K562 (cell line): ENCODE data around the gene ADAM30. TPM values are rescaled to one million over a fixed set of nuclear protein-coding genes. Genes with fewer than 3 reads are reported as not detected.

Source experiments
- BHLHE40 ChIP-seq: IDR thresholded peaks from 2 replicates; pipeline ENCODE4 v1.6.1; 2011; ENCODE audit warnings: low read length, improper control_type of control experiment
- CEBPB ChIP-seq: fragments of 450-650 bp; IDR thresholded peaks from 2 replicates; pipeline ENCODE4 v1.6.1; 2016; ENCODE audit warnings: missing genetic modification characterization, missing compliant biosample characterization
- CEBPG ChIP-seq, 3 experiments: fragments of 200-800 bp in 1 of 3; sonication (Bioruptor generic) in 1 of 3; sonication (generic) in 1 of 3; formaldehyde crosslinking in 1 of 3; IDR thresholded peaks in 2 of 3; conservative IDR thresholded peaks in 1 of 3; 2 replicates each; pipeline versions ENCODE4 v1.6.1 to v1.8.0; 2016 to 2022; ENCODE audit warnings: missing compliant biosample characterization in 2 of 3, missing genetic modification characterization in 2 of 3, mild to moderate bottlenecking in 1 of 3, missing genetic modification reagents in 1 of 3
- KLF16 ChIP-seq: IDR thresholded peaks from 2 replicates; pipeline ENCODE4 v1.6.1; 2016; ENCODE audit warnings: antibody characterized with exemption
- MAZ ChIP-seq, 2 experiments: fragments of 450-650 bp in 1 of 2; sonication (generic) in 1 of 2; formaldehyde crosslinking; IDR thresholded peaks in 1 of 2; conservative IDR thresholded peaks in 1 of 2; 2 replicates each; pipeline versions ENCODE4 v1.4.0 to v1.5.0; 2020; ENCODE audit warnings: mild to moderate bottlenecking in 1 of 2, missing genetic modification reagents in 1 of 2
- RAD21 ChIP-seq, 2 experiments: fragments of 250-450 bp in 1 of 2; fragments of 450-650 bp in 1 of 2; sonication (Bioruptor Pico) in 1 of 2; formaldehyde crosslinking in 1 of 2; IDR thresholded peaks in 1 of 2; conservative IDR thresholded peaks in 1 of 2; 2 replicates each; pipeline versions ENCODE4 v1.4.0 to v1.8.0; 2020 to 2022; ENCODE audit warnings: mild to moderate bottlenecking in 2 of 2, moderate library complexity in 1 of 2
- STAG1 ChIP-seq: sonication (generic); formaldehyde crosslinking; IDR thresholded peaks from 2 replicates; pipeline ENCODE4 v1.5.0; 2020; ENCODE audit warnings: missing genetic modification reagents, borderline replicate concordance
- ZBTB7A ChIP-seq: IDR thresholded peaks from 2 replicates; pipeline ENCODE4 v1.6.1; 2011; ENCODE audit warnings: low read depth, mild to moderate bottlenecking, low read length, moderate library complexity, borderline replicate concordance; ENCODE audit not compliant: control insufficient read depth
- polyA plus RNA-seq, 8 experiments: library from polyadenylated mRNA; depleted of rRNA in 4 of 8; stranded (reverse) in 5 of 8; unstranded in 3 of 8; fragments of >200 nt; fragmentation: Nextera tagmentation in 2 of 8; fragmentation: Illumina TruSeq in 1 of 8; extraction: Ambion mirVana in 2 of 8; extraction: Trizol in 1 of 8; gene quantifications; 2 replicates each; pipeline versions ENCODE4 v1.2.1 to v1.2.3, GENCODE V29; 2011 to 2014; ENCODE audit warnings: inconsistent platforms in 1 of 8, missing spikeins in 1 of 8
- total RNA-seq, 7 experiments: library from RNA; depleted of rRNA in 6 of 7; stranded (reverse); fragments of >200 nt in 6 of 7; fragmentation: Illumina TruSeq in 2 of 7; extraction: Trizol in 2 of 7; gene quantifications; 2 replicates each; pipeline versions ENCODE4 v1.2.1 to v1.2.3, GENCODE V29; 2011 to 2021; ENCODE audit warnings: low replicate concordance in 1 of 7
- TF ChIP-seq, protein P1 (sequence below), 2 experiments: fragments of 450-650 bp; formaldehyde crosslinking in 1 of 2; IDR thresholded peaks; 2 replicates each; pipeline versions ENCODE4 v1.4.0 to v1.6.1; 2014 to 2020; ENCODE audit warnings: mild to moderate bottlenecking in 2 of 2, borderline replicate concordance in 1 of 2, low read depth in 1 of 2
- TF ChIP-seq, protein P2 (sequence below), 2 experiments: fragments of 450-650 bp; IDR thresholded peaks; 2 replicates each; pipeline ENCODE4 v1.6.1; 2016
- TF ChIP-seq, protein P3 (sequence below): IDR thresholded peaks from 2 replicates; pipeline ENCODE4 v1.6.1; 2012; ENCODE audit warnings: low read depth, low read length, improper control_type of control experiment, borderline replicate concordance
- TF ChIP-seq, protein P4 (sequence below): fragments of 450-650 bp; IDR thresholded peaks from 2 replicates; pipeline ENCODE4 v1.6.1; 2016; ENCODE audit warnings: missing biosample characterization, missing genetic modification characterization

Gene ADAM30
- total and polyA plus RNA-seq, 9 of the 15 experiments (the other 6 are each of a cell fraction or from before 2014, with no cell fraction given): not detected

DNA sequence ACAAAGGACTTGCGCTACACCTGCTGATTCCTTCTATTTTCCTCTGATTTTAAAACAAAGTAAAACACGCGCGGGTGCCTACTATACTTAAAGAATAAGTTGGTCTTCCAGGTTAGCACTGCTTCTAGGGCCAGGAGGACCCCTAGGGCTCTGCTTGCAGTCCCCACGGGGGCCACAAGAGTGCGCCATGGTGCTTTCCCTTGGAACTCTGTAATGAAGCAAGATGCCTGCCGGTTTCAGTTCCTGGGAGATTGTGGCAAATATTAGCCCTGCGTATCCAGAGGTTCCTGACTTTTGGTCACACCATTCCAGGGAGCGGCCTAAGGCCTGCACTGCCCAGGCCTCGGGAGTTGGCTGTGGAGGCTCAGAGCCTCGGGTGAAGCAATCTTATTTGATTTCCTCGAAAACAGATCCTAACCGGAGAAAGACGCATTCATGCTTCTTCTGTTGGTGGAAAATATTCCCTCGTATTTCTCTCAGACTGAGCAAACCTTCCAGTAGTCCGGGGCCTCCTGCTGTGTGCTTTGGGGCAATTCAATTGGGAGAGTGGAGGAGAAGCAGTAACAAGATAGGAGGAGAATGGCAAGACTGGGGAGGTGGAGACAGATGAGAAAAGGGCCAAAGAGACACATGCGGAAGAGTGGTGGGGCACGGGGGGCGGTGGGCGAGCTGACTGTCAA is 25.3 kb downstream of the ADAM30 start (continued):
- TF ChIP-seq, protein P1, sequence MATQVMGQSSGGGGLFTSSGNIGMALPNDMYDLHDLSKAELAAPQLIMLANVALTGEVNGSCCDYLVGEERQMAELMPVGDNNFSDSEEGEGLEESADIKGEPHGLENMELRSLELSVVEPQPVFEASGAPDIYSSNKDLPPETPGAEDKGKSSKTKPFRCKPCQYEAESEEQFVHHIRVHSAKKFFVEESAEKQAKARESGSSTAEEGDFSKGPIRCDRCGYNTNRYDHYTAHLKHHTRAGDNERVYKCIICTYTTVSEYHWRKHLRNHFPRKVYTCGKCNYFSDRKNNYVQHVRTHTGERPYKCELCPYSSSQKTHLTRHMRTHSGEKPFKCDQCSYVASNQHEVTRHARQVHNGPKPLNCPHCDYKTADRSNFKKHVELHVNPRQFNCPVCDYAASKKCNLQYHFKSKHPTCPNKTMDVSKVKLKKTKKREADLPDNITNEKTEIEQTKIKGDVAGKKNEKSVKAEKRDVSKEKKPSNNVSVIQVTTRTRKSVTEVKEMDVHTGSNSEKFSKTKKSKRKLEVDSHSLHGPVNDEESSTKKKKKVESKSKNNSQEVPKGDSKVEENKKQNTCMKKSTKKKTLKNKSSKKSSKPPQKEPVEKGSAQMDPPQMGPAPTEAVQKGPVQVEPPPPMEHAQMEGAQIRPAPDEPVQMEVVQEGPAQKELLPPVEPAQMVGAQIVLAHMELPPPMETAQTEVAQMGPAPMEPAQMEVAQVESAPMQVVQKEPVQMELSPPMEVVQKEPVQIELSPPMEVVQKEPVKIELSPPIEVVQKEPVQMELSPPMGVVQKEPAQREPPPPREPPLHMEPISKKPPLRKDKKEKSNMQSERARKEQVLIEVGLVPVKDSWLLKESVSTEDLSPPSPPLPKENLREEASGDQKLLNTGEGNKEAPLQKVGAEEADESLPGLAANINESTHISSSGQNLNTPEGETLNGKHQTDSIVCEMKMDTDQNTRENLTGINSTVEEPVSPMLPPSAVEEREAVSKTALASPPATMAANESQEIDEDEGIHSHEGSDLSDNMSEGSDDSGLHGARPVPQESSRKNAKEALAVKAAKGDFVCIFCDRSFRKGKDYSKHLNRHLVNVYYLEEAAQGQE (IDR thresholded peaks at IDR 0.05; ENCODE audit: borderline replicate concordance): peak; percentile 77
- TF ChIP-seq, protein P1 (CRISPR knock-in tag; IDR thresholded peaks at IDR 0.05; ENCODE audit: low read depth): no peak
- 0 out of 2 replicates have a peak, but pooled peaks have one; percentile 12 for TF ChIP-seq BHLHE40
- TF ChIP-seq RAD21 (CRISPR knock-in tag; conservative IDR thresholded peaks at IDR 0.05 in 1 of 2, IDR thresholded peaks at IDR 0.05 in 1 of 2): peak; percentile 93 to 97
- peak; percentile 84 for TF ChIP-seq CEBPB (tag)
- peak; percentile 52; the same call in 1 of the 2 replicates for TF ChIP-seq CEBPG (CRISPR knock-in tag; IDR thresholded peaks at IDR 0.05)
- TF ChIP-seq CEBPG (tag; conservative IDR thresholded peaks at IDR 0.05 in 1 of 2, IDR thresholded peaks at IDR 0.05 in 1 of 2): peak; percentile 69 to 90
- TF ChIP-seq, protein P2, sequence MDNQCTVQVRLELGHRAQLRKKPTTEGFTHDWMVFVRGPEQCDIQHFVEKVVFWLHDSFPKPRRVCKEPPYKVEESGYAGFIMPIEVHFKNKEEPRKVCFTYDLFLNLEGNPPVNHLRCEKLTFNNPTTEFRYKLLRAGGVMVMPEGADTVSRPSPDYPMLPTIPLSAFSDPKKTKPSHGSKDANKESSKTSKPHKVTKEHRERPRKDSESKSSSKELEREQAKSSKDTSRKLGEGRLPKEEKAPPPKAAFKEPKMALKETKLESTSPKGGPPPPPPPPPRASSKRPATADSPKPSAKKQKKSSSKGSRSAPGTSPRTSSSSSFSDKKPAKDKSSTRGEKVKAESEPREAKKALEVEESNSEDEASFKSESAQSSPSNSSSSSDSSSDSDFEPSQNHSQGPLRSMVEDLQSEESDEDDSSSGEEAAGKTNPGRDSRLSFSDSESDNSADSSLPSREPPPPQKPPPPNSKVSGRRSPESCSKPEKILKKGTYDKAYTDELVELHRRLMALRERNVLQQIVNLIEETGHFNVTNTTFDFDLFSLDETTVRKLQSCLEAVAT (IDR thresholded peaks at IDR 0.05): no peak
- TF ChIP-seq MAZ (CRISPR knock-in tag; conservative IDR thresholded peaks at IDR 0.05 in 1 of 2, IDR thresholded peaks at IDR 0.05 in 1 of 2): peak in 1 of 2 experiments; percentile 61; a peak in 2 of 4 replicates
- peak; percentile 61 for TF ChIP-seq KLF16
- TF ChIP-seq STAG1 (CRISPR knock-in tag): peak; percentile 61; the same call in 1 of the 2 replicates
- TF ChIP-seq, protein P3, sequence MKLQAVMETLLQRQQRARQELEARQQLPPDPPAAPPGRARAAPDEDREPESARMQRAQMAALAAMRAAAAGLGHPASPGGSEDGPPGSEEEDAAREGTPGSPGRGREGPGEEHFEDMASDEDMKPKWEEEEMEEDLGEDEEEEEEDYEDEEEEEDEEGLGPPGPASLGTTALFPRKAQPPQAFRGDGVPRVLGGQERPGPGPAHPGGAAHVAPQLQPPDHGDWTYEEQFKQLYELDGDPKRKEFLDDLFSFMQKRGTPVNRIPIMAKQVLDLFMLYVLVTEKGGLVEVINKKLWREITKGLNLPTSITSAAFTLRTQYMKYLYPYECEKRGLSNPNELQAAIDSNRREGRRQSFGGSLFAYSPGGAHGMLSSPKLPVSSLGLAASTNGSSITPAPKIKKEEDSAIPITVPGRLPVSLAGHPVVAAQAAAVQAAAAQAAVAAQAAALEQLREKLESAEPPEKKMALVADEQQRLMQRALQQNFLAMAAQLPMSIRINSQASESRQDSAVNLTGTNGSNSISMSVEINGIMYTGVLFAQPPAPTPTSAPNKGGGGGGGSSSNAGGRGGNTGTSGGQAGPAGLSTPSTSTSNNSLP: peak; percentile 38; the same call in 1 of the 2 replicates
- TF ChIP-seq, protein P4, sequence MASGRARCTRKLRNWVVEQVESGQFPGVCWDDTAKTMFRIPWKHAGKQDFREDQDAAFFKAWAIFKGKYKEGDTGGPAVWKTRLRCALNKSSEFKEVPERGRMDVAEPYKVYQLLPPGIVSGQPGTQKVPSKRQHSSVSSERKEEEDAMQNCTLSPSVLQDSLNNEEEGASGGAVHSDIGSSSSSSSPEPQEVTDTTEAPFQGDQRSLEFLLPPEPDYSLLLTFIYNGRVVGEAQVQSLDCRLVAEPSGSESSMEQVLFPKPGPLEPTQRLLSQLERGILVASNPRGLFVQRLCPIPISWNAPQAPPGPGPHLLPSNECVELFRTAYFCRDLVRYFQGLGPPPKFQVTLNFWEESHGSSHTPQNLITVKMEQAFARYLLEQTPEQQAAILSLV: 0 out of 2 replicates have a peak, but pooled peaks have one; percentile 39
- peak; percentile 44; the same call in 1 of the 2 replicates for TF ChIP-seq ZBTB7A
